Measurements from ENCODE around the gene C14orf119.

Gene C14orf119

DNA sequence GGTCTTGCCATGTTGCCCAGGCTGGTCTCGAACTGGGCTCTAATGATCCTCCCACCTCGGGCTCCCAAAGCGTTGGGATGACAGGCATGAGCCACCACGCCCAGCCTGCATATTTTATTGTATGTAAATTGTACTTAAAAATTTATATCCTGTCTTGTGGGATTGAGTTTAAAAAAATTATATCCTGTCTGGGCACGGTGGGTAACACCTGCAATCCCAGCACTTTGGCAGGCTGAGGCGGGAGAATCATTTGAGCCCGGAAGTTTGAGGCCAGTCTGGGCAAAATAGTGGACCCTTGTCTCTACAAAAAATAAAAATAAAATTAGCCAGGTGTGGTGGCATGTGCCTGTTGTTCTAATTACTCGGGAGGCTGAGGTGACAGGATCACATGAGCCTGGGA, 37.7 kb downstream of the C14orf119 start:
- Histone ChIP-seq H3K4me3 (ENCODE audit: low read depth, low read length) (no peak overlapping the region), H3K36me3 (ENCODE audit: control insufficient read depth, insufficient read depth, low read length) (peaks cover 63% of the 10 kb centered on the region), H3K4me1 (ENCODE audit: control insufficient read depth, insufficient read depth, low read length) (no peaks in the 10 kb centered on the region), H3K27me3 (ENCODE audit: control insufficient read depth, insufficient read depth, low read length) (no peaks in the 10 kb centered on the region), H3K27ac (ENCODE audit: low read depth, low read length) (no peak overlapping the region), H3K9ac (ENCODE audit: low read length) (no peak overlapping the region), H3K9me3 (ENCODE audit: control insufficient read depth, insufficient read depth, low read depth, low read length) (no peaks in the 10 kb centered on the region)

DNA sequence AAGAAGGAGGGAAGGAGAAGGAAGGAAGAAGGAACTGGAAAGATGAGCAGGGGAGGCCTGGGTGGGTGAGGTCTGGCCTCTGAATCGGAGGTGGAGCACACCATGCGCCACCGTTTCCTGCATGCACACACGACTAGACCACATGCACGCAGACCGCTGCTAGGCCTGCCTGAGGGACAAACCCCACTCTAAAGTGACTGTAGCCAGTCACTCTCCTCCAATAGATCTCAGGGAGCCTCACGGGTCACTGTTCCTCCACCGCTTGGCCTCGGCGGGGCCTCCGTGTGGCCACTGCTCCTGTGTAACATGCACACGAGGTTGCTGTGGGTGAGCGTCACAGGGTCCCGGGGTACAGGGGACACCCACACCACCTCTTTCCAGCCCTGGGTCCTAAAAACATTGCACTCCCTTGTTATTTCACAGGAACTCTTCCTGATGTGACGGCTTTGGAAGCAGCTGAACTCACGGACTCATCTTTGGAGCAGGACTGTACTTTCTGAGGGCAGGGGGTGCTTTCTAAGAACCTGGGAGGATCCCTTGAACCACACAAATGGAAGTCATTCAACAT, 41.3 kb downstream of the C14orf119 start:
- Histone ChIP-seq H3K4me1 (ENCODE audit: control insufficient read depth, insufficient read depth, low read length) (no peaks in the 10 kb centered on the region), H3K27ac (ENCODE audit: low read depth, low read length) (no peak overlapping the region), H3K27me3 (ENCODE audit: control insufficient read depth, insufficient read depth, low read length) (no peaks in the 10 kb centered on the region), H3K36me3 (ENCODE audit: control insufficient read depth, insufficient read depth, low read length) (peaks cover 63% of the 10 kb centered on the region), H3K9ac (ENCODE audit: low read length) (no peak overlapping the region), H3K9me3 (ENCODE audit: control insufficient read depth, insufficient read depth, low read depth, low read length) (no peaks in the 10 kb centered on the region), H3K4me3 (ENCODE audit: low read depth, low read length) (no peak overlapping the region)

DNA sequence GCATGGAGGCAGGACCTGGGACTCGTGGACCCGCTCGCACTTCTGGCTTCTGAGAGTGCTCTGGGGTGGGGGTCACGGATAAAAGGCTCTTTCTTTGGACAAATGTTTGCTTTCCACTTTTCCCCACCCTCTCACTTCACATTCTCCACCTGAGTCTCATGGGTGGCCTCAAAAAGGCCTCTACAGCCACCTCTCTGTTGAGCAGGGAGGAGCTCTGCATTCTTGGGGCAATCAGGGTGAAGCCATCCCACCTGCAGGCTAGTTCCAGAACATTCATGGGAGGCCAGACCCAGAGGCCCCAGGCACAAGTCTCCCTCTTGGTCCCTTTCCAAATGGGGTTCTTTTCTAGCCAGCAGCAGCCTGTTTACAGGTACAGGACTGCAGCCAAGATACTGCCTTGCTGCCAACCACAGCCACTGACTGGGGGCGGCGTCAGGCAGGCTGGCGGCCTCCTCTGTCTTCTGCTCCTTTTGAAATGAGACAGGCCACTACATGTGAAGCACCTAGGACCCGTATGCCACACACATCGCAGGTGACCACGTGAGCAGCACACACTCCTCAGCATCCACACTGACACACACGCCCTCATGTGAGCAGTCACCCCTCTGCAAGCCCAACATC, 42.0 kb downstream of the C14orf119 start:
- H3K27me3 ChIP-seq (ENCODE audit: control insufficient read depth, insufficient read depth, low read length), result no peaks in the 10 kb centered on the region
- H3K4me1 ChIP-seq (ENCODE audit: control insufficient read depth, insufficient read depth, low read length), result no peaks in the 10 kb centered on the region
- no peak overlapping the region for H3K4me3 ChIP-seq (ENCODE audit: low read depth, low read length)
- H3K9ac ChIP-seq (ENCODE audit: low read length), result no peak overlapping the region
- peaks cover 68% of the 10 kb centered on the region for H3K36me3 ChIP-seq (ENCODE audit: control insufficient read depth, insufficient read depth, low read length)
- H3K27ac ChIP-seq (ENCODE audit: low read depth, low read length), result no peak overlapping the region
- no peaks in the 10 kb centered on the region for H3K9me3 ChIP-seq (ENCODE audit: control insufficient read depth, insufficient read depth, low read depth, low read length)

DNA sequence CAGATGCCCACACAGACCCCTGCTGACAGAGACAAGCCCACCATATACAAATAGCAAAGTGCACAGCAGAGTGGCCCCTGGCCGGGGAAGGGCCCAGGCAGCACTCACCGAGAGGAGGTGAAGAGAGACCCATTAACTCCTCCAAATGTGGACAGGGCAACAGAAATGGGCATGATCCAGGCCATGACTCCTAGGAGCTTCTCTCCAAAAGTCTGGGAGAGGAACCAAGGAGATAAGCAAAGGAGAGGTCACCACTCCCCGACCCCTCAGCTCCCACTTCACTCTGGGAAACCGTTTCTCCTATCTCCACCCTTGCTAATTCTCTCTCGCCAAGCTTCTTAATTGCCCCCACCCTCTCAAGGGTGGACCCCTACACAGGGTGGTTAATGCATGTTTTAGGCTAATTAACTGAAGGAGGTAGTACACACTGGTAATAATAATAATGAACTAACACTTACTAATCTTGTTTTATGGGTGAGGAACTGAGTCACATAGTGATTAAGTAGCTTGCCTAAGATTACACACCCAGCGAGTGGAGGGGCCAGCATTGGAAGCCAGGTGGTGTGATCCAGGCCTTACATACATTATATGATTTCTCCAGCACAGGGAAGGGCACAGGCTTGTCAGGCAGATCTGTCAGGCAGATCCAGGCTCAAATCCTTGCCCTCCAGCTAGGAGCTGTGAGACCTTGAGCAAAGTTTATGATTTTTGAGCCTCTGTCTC, 42.7 kb downstream of the C14orf119 start:
- H3K9me3 ChIP-seq (ENCODE audit: control insufficient read depth, insufficient read depth, low read depth, low read length), result no peaks in the 10 kb centered on the region
- no peak overlapping the region for H3K9ac ChIP-seq (ENCODE audit: low read length)
- no peak overlapping the region for H3K4me3 ChIP-seq (ENCODE audit: low read depth, low read length)
- no peak overlapping the region for H3K27ac ChIP-seq (ENCODE audit: low read depth, low read length)
- no peaks in the 10 kb centered on the region for H3K4me1 ChIP-seq (ENCODE audit: control insufficient read depth, insufficient read depth, low read length)
- H3K36me3 ChIP-seq (ENCODE audit: control insufficient read depth, insufficient read depth, low read length), result peaks cover 74% of the 10 kb centered on the region
- H3K27me3 ChIP-seq (ENCODE audit: control insufficient read depth, insufficient read depth, low read length), result no peaks in the 10 kb centered on the region

DNA sequence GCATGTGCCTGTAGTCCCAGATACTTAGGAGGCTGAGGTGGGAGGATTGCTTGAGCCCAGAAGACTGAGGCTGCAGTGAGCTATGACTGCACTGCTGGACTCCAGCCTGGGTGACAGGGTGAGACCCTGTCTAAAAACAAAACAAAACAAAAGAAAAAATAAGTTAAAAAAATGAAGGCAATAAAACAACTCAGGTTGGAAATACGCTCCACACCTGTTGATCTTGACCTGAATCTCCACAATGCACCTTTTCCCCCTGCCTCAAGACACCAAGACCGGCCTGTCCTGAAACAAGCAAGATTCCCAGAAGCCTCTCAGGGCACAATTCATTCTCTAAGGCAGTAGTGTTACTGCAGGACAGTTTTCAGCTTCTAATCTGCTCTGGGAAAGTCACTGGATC, 44.6 kb downstream of the C14orf119 start:
- no peaks in the 10 kb centered on the region for H3K9me3 ChIP-seq (ENCODE audit: control insufficient read depth, insufficient read depth, low read depth, low read length)
- H3K27ac ChIP-seq (ENCODE audit: low read depth, low read length), result no peak overlapping the region
- peaks cover 81% of the 10 kb centered on the region for H3K36me3 ChIP-seq (ENCODE audit: control insufficient read depth, insufficient read depth, low read length)
- H3K9ac ChIP-seq (ENCODE audit: low read length), result no peak overlapping the region
- no peaks in the 10 kb centered on the region for H3K27me3 ChIP-seq (ENCODE audit: control insufficient read depth, insufficient read depth, low read length)
- no peaks in the 10 kb centered on the region for H3K4me1 ChIP-seq (ENCODE audit: control insufficient read depth, insufficient read depth, low read length)
- no peak overlapping the region for H3K4me3 ChIP-seq (ENCODE audit: low read depth, low read length)

DNA sequence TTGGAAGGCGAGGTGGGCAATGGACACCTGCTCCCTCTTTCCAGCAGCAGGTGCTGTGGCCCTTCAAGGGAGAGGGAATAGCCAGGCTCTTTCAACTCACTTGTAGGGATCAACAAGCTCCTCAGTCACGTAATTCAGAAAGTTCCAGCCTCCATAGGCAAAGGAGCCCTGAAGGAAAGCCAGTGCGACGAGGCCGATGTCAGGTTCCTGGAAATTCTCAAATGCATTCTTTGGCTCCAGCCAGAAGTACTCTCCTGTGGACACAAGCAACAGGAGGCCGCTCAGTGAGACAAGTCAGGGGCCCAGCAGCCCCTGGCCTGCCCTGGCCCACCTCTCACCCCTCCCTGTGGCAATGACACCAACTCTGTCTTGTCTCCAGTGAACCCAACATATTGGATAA, 45.1 kb downstream of the C14orf119 start:
- Histone ChIP-seq H3K27me3 (ENCODE audit: control insufficient read depth, insufficient read depth, low read length) (no peaks in the 10 kb centered on the region), H3K9me3 (ENCODE audit: control insufficient read depth, insufficient read depth, low read depth, low read length) (no peaks in the 10 kb centered on the region), H3K36me3 (ENCODE audit: control insufficient read depth, insufficient read depth, low read length) (peaks cover 81% of the 10 kb centered on the region), H3K9ac (ENCODE audit: low read length) (no peak overlapping the region), H3K4me3 (ENCODE audit: low read depth, low read length) (no peak overlapping the region), H3K4me1 (ENCODE audit: control insufficient read depth, insufficient read depth, low read length) (no peaks in the 10 kb centered on the region), H3K27ac (ENCODE audit: low read depth, low read length) (no peak overlapping the region)

DNA sequence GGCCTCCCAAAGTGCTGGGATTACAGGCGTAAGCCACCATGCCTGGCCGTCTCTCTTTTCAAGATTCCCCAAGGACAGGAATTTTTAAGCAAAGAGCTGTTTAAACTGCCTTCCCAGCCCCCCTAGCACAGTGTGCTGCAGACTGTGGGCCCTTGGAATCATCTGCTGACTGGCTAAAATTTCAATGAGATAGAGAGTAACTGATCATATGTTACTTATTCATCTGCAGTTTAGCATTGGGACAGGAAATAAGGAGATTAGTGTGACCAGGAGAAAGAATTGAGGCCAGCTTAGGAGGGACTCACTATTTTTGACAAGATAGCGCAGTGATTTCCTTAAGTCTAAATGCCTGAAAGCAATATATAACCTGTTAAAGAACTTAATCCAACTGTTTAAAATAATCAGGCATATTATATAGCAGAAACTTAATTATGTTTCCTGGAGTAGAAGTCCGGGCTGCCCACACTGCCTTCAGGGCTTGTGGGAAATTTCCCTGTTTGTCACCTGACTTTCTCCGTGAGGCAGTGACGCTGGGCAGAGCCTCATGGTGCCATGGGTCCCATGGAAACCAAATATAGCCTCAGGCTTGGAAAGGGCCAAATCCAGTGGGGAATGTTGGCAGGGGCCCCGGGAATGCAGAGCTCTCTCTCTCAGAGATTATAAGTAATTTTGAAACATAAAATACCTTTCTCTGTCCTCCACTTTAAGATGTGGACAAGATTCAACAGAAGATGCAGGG, 46.6 kb downstream of the C14orf119 start:
- Histone ChIP-seq H3K4me3 (ENCODE audit: low read depth, low read length) (no peak overlapping the region), H3K9ac (ENCODE audit: low read length) (no peak overlapping the region), H3K9me3 (ENCODE audit: control insufficient read depth, insufficient read depth, low read depth, low read length) (no peaks in the 10 kb centered on the region), H3K27me3 (ENCODE audit: control insufficient read depth, insufficient read depth, low read length) (no peaks in the 10 kb centered on the region), H3K27ac (ENCODE audit: low read depth, low read length) (peak overlapping the region; percentile 14; the same call in 1 of the 2 replicates), H3K4me1 (ENCODE audit: control insufficient read depth, insufficient read depth, low read length) (peaks cover 14% of the 10 kb centered on the region; the same call in 1 of the 2 replicates), H3K36me3 (ENCODE audit: control insufficient read depth, insufficient read depth, low read length) (peaks cover 79% of the 10 kb centered on the region)

DNA sequence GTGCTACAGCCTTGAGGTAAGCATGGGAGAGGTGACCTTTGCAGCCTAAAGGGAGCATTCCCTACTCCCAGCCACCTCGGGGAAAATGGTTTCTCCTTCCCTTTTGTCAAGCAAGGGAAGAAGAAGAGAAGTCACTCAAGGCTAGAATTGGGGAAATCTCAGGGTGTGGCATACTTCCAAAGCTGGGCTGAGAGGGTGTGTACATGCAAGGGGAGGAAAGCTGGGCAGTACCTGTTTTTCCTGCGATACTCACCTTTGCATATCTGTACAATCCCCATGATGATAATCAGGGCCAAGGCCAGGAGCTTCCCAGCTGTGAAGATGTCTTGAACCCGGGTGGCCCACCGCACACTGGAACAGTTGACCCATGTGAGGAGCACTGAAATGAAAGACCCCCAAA, 47.5 kb downstream of the C14orf119 start:
- Histone ChIP-seq H3K4me1 (ENCODE audit: control insufficient read depth, insufficient read depth, low read length) (peaks cover 15% of the 10 kb centered on the region; the same call in 1 of the 2 replicates), H3K9me3 (ENCODE audit: control insufficient read depth, insufficient read depth, low read depth, low read length) (no peaks in the 10 kb centered on the region), H3K4me3 (ENCODE audit: low read depth, low read length) (no peak overlapping the region), H3K36me3 (ENCODE audit: control insufficient read depth, insufficient read depth, low read length) (peaks cover 79% of the 10 kb centered on the region), H3K27ac (ENCODE audit: low read depth, low read length) (no peak overlapping the region), H3K27me3 (ENCODE audit: control insufficient read depth, insufficient read depth, low read length) (no peaks in the 10 kb centered on the region), H3K9ac (ENCODE audit: low read length) (no peak overlapping the region)

DNA sequence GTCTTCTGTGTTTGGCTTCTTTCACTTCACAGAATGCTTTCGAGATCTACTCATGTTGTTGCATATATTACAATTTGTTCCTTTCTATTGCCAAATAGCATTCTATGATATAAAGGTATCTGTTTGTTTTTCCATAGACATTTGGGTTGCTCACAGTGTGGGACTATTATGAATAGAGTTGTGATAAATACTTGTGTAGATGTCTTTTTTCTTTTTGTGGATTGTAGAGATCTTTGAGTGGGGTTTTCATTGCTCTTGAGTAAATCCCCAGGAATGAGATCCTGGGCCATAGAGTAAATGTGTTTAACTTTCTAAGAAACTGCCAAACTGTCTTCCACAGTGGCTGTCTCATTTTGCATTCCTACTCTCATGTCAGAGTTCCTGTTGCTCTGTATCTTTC, 48.6 kb downstream of the C14orf119 start:
- no peak overlapping the region for H3K9ac ChIP-seq (ENCODE audit: low read length)
- H3K27ac ChIP-seq (ENCODE audit: low read depth, low read length), result no peak overlapping the region
- peaks cover 76% of the 10 kb centered on the region for H3K36me3 ChIP-seq (ENCODE audit: control insufficient read depth, insufficient read depth, low read length)
- no peak overlapping the region for H3K4me3 ChIP-seq (ENCODE audit: low read depth, low read length)
- peaks cover 15% of the 10 kb centered on the region; the same call in 1 of the 2 replicates for H3K4me1 ChIP-seq (ENCODE audit: control insufficient read depth, insufficient read depth, low read length)
- H3K9me3 ChIP-seq (ENCODE audit: control insufficient read depth, insufficient read depth, low read depth, low read length), result no peaks in the 10 kb centered on the region
- no peaks in the 10 kb centered on the region for H3K27me3 ChIP-seq (ENCODE audit: control insufficient read depth, insufficient read depth, low read length)

DNA sequence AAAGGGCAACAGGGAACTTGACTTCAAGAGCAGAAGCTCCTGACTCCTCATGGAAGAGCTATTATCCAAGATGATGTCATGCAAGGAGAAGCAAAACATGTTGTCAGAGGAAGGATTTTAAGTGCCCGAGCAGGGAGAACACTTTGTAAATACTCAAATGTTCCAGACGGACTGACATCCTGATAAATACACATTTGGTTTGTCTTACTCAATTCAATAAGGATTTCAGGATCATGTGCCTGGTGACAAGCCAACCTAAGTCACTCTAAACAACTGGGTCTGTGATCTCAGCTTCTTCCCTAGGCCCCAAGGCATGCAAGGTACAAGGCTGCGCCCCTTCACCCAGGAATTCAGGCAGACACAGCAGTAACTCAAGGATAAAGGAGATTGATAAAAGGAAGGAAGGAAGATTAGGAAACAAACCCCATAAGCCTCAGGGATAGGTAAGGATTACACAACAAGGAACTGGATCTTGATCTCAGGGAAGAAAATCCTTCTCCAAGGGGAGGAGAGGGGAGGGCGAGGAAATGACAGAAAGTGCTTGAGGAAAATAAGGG, 50.6 kb downstream of the C14orf119 start:
- H3K36me3 ChIP-seq (ENCODE audit: control insufficient read depth, insufficient read depth, low read length), result peaks cover 72% of the 10 kb centered on the region
- no peak overlapping the region for H3K4me3 ChIP-seq (ENCODE audit: low read depth, low read length)
- no peak overlapping the region; the same call in 1 of the 2 replicates for H3K27ac ChIP-seq (ENCODE audit: low read depth, low read length)
- H3K9me3 ChIP-seq (ENCODE audit: control insufficient read depth, insufficient read depth, low read depth, low read length), result no peaks in the 10 kb centered on the region
- H3K9ac ChIP-seq (ENCODE audit: low read length), result no peak overlapping the region
- no peaks in the 10 kb centered on the region for H3K27me3 ChIP-seq (ENCODE audit: control insufficient read depth, insufficient read depth, low read length)
- H3K4me1 ChIP-seq (ENCODE audit: control insufficient read depth, insufficient read depth, low read length), result peaks cover 15% of the 10 kb centered on the region; the same call in 1 of the 2 replicates
